HepG2 (cell line): ENCODE results near the gene ANAPC10. TPM values are rescaled to one million over a fixed set of nuclear protein-coding genes. Genes with fewer than 3 reads are reported as not detected.

Experiments
- ATAC-seq: fragments of 200-7000 bp; cut with Tn5 transposase; 3 replicates; pipeline ENCODE4 v1.9.1; 2020; ENCODE audit warnings: mild to moderate bottlenecking, moderate library complexity
- BruUV-seq: library from RNA; stranded (reverse); fragments of 400-500 nt; replicated peaks from 2 replicates; lab custom pipeline; 2021; lab: Mats Ljungman, UMichigan
- CTCF ChIA-PET: fragments of 300-600 bp; formaldehyde crosslinking; extraction: SDS; loops from one replicate; lab custom pipeline; 2021; ENCODE audit warnings: low total read pairs, inconsistent platforms, low intra/inter-chr PET ratio; lab: Yijun Ruan, JAX
- POLR2A ChIA-PET: fragments of 350-600 bp; sonication (Branson Sonifier 250); formaldehyde crosslinking; loops from one replicate; lab custom pipeline; 2020; ENCODE audit warnings: antibody characterized with exemption, inconsistent platforms; lab: Yijun Ruan, JAX
- DNase-seq: peaks from one replicate; pipeline ENCODE4 v3.0.0-alpha.2; 2015; ENCODE audit warnings: low spot score
- FAIRE-seq: peaks from 3 replicates; lab custom pipeline; 2011; peaks lifted over from hg19 to GRCh38; lab: Jason Lieb, UNC
- H2AFZ ChIP-seq: one replicate; pipeline ENCODE4 v1.6.1; 2011; ENCODE audit warnings: low read length, inconsistent platforms
- H3K27ac ChIP-seq: fragments of 300-600 bp; 3 replicates; pipeline ENCODE4 v1.8.0; 2011; ENCODE audit warnings: mixed run types, mild to moderate bottlenecking, mixed read lengths, low read length, inconsistent platforms; ENCODE audit not compliant: insufficient read depth; ENCODE audit errors: extremely low read length
- H3K27me3 ChIP-seq, 2 experiments: fragments of 200-600 bp in 1 of 2; 2 replicates in 1 of 2; 3 replicates in 1 of 2; pipeline versions ENCODE4 v1.6.0 to v1.8.0; 2011; ENCODE audit warnings: low read length in 2 of 2, mild to moderate bottlenecking in 2 of 2, moderate library complexity in 2 of 2, inconsistent platforms in 1 of 2; ENCODE audit not compliant: insufficient read depth in 2 of 2, control insufficient read depth in 1 of 2
- H3K36me3 ChIP-seq, 2 experiments: fragments of 200-600 bp in 1 of 2; replicated peaks in 1 of 2; 2 replicates in 1 of 2; 3 replicates in 1 of 2; pipeline versions ENCODE4 v1.5.1 to v1.8.0; 2011; ENCODE audit warnings: low read length in 2 of 2, inconsistent platforms in 1 of 2; ENCODE audit not compliant: insufficient read depth in 2 of 2, control insufficient read depth in 1 of 2
- H3K4me1 ChIP-seq: 2 replicates; pipeline ENCODE4 v1.5.1; 2012; ENCODE audit warnings: low read length, inconsistent platforms; ENCODE audit not compliant: insufficient read depth
- H3K4me2 ChIP-seq: 2 replicates; pipeline ENCODE4 v1.6.0; 2011; ENCODE audit warnings: low read depth, low read length, inconsistent platforms
- H3K4me3 ChIP-seq, 3 experiments: fragments of 200-600 bp in 1 of 3; sonication (generic), shearing (Covaris generic) in 1 of 3; replicated peaks in 1 of 3; 2 replicates each; pipeline ENCODE4 v1.5.1; 2011 to 2016; ENCODE audit warnings: low read length in 3 of 3, inconsistent platforms in 2 of 3, low read depth in 2 of 3, mild to moderate bottlenecking in 2 of 3, control low read depth in 1 of 3, mixed read lengths in 1 of 3; ENCODE audit not compliant: insufficient read depth in 1 of 3
- H3K79me2 ChIP-seq: one replicate; pipeline ENCODE4 v1.6.1; 2011; ENCODE audit warnings: low read length, inconsistent platforms; ENCODE audit not compliant: insufficient read depth
- H3K9ac ChIP-seq: 2 replicates; pipeline ENCODE4 v1.6.0; 2011; ENCODE audit warnings: mild to moderate bottlenecking, low read depth, low read length, inconsistent platforms; ENCODE audit not compliant: insufficient read depth
- H3K9me3 ChIP-seq: 2 replicates; pipeline ENCODE4 v1.5.1; 2012; ENCODE audit warnings: mild to moderate bottlenecking, low read length
- H4K20me1 ChIP-seq: 2 replicates; pipeline ENCODE4 v1.6.0; 2011; ENCODE audit warnings: inconsistent platforms, mild to moderate bottlenecking, low read length, moderate library complexity; ENCODE audit not compliant: insufficient read depth
- ATRX ChIP-seq: sonication (generic); formaldehyde crosslinking; IDR thresholded peaks from 2 replicates; pipeline ENCODE4 v1.4.0; 2020; ENCODE audit warnings: missing genetic modification reagents, borderline replicate concordance
- CC2D1A ChIP-seq: sonication (generic); formaldehyde crosslinking; IDR thresholded peaks from 2 replicates; pipeline ENCODE4 v1.8.1; 2023; ENCODE audit warnings: mild to moderate bottlenecking, missing genetic modification reagents
- ERF ChIP-seq: IDR thresholded peaks from 2 replicates; pipeline ENCODE4 v1.6.1; 2018; ENCODE audit warnings: missing biosample characterization, missing genetic modification reagents
- GPN1 ChIP-seq: sonication (generic); formaldehyde crosslinking; IDR thresholded peaks from 2 replicates; pipeline ENCODE4 v1.5.1; 2020; ENCODE audit warnings: missing genetic modification reagents, borderline replicate concordance
- HNRNPK ChIP-seq: fragments of 200-400 bp; formaldehyde crosslinking; IDR thresholded peaks from 2 replicates; pipeline ENCODE4 v1.6.1; 2018; ENCODE audit warnings: low read length, low read depth, moderate library complexity, mild to moderate bottlenecking; ENCODE audit not compliant: poor library complexity, severe bottlenecking
- IKZF4 ChIP-seq: sonication (generic); formaldehyde crosslinking; IDR thresholded peaks from 2 replicates; pipeline ENCODE4 v1.5.1; 2020; ENCODE audit warnings: borderline replicate concordance, mild to moderate bottlenecking, low read depth, missing genetic modification reagents; ENCODE audit errors: not compliant biosample characterization
- NCOR1 ChIP-seq: fragments of 200-600 bp; sonication (generic); IDR thresholded peaks from 2 replicates; pipeline ENCODE4 v1.7.0; 2017; ENCODE audit warnings: antibody characterized with exemption, low read length, borderline replicate concordance
- PHF5A ChIP-seq: IDR thresholded peaks from one replicate; pipeline ENCODE4 v1.6.1; 2018; ENCODE audit warnings: low read depth, missing genetic modification reagents; ENCODE audit not compliant: unreplicated experiment
- POGZ ChIP-seq: sonication (generic); formaldehyde crosslinking; IDR thresholded peaks from 2 replicates; pipeline ENCODE4 v1.4.0; 2020; ENCODE audit warnings: mild to moderate bottlenecking, missing genetic modification reagents
- SYNCRIP ChIP-seq: fragments of 200-400 bp; formaldehyde crosslinking; IDR thresholded peaks from 2 replicates; pipeline ENCODE4 v1.6.1; 2018; ENCODE audit warnings: mild to moderate bottlenecking, low read depth, low read length; ENCODE audit not compliant: insufficient read depth
- ZNF33B ChIP-seq: sonication (generic); formaldehyde crosslinking; IDR thresholded peaks from 2 replicates; pipeline ENCODE4 v1.5.1; 2020; ENCODE audit warnings: mild to moderate bottlenecking, missing genetic modification reagents
- ZNF782 ChIP-seq: sonication (generic); formaldehyde crosslinking; IDR thresholded peaks from 2 replicates; pipeline ENCODE4 v1.4.0; 2020; ENCODE audit warnings: missing genetic modification reagents, mild to moderate bottlenecking, borderline replicate concordance
- in situ Hi-C: cut with HindIII; loops from 2 replicates; pipeline ENCODE4 v1.10.0; 2017; ENCODE audit warnings: low pct_unique_long_range_greater_than_20kb; ENCODE audit not compliant: extremely low pct_ligation_motif_present
- intact Hi-C: fragments of 100-400 bp; cut with micrococcal nuclease; formaldehyde crosslinking; loops from one replicate; pipeline ENCODE4 v1.10.0; 2022; ENCODE audit not compliant: unreplicated experiment
- polyA plus RNA-seq, 8 experiments: library from polyadenylated mRNA; depleted of rRNA in 3 of 8; stranded (reverse) in 7 of 8; unstranded in 1 of 8; fragments of >200 nt; fragmentation: Illumina TruSeq in 4 of 8; extraction: Trizol in 4 of 8; gene quantifications; 2 replicates each; pipeline versions ENCODE4 v1.2.1 to v1.2.3, GENCODE V29; 2011 to 2016; ENCODE audit warnings: low read depth in 4 of 8, missing spikeins in 1 of 8, mixed read lengths in 1 of 8; ENCODE audit not compliant: insufficient read depth in 1 of 8
- total RNA-seq, 5 experiments: library from RNA; depleted of rRNA; stranded (reverse); fragments of >200 nt; fragmentation: Illumina TruSeq; extraction: Trizol; gene quantifications; 2 replicates each; pipeline ENCODE4 v1.2.3, GENCODE V29; 2016; ENCODE audit warnings: low read depth in 1 of 5
- TF ChIP-seq, protein P1 (sequence below): sonication (generic); formaldehyde crosslinking; conservative IDR thresholded peaks from 2 replicates; pipeline ENCODE4 v1.5.0; 2020; ENCODE audit warnings: missing genetic modification reagents
- TF ChIP-seq, protein P2 (sequence below): sonication (generic); formaldehyde crosslinking; IDR thresholded peaks from 2 replicates; pipeline ENCODE4 v1.8.0; 2022; ENCODE audit warnings: missing genetic modification reagents, mild to moderate bottlenecking, inconsistent platforms, borderline replicate concordance
- TF ChIP-seq, protein P3 (sequence below): fragments of 450-650 bp; IDR thresholded peaks from 2 replicates; pipeline ENCODE4 v1.6.1; 2017; ENCODE audit warnings: mild to moderate bottlenecking
- TF ChIP-seq, protein P4 (sequence below): sonication (generic); formaldehyde crosslinking; IDR thresholded peaks from 2 replicates; pipeline ENCODE4 v1.5.0; 2020; ENCODE audit warnings: missing genetic modification reagents, mild to moderate bottlenecking, borderline replicate concordance
- TF ChIP-seq, protein P5 (sequence below): fragments of 450-650 bp; IDR thresholded peaks from 2 replicates; pipeline ENCODE4 v1.6.1; 2017

ANAPC10 gene
- total and polyA plus RNA-seq, 2 of the 13 experiments (the other 11 are each of a cell fraction or from before 2014, with no cell fraction given): 21.9 to 32.7 TPM

DNA sequence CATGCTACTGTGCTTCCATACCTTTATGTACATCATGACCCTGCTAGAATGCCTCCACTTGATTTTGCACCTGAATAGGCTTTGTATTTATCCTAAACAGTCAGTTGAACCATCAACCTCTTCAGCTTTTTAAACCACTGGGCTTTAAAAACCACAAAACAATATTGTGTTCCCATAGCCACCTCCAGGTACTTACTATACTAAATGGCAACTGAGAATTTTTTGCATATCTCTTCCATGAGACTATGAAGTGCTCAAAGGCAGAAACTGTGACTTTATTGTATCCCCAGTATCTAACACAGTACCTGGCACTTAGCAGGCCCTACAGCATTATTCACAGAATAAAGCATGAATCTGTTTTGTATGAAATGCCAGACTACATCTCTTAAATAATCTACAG lies 39.7 kb downstream of the ANAPC10 start:
- ChIA-PET CTCF (no interaction called here), POLR2A (no interaction called here)
- H3K4me3 ChIP-seq: no peak overlapping the region
- no TSS peak for BruUV-seq
- DNase-seq: no peak
- no peaks in the 10 kb centered on the region for H3K36me3 ChIP-seq
- no peak overlapping the region for H3K9ac ChIP-seq
- peaks cover 3% of the 10 kb centered on the region for H3K79me2 ChIP-seq
- no peak overlapping the region for H3K4me2 ChIP-seq
- H3K27me3 ChIP-seq: no peaks in the 10 kb centered on the region
- intact Hi-C loops (no loop called here), in situ Hi-C loops (no loop called here)
- H2AFZ ChIP-seq: no peak overlapping the region
- no peak for FAIRE-seq
- H3K27ac ChIP-seq: no peak overlapping the region
- ATAC-seq: no peak
- no peaks in the 10 kb centered on the region for H3K9me3 ChIP-seq
- H3K4me1 ChIP-seq: no peaks in the 10 kb centered on the region
- no peaks in the 10 kb centered on the region for H4K20me1 ChIP-seq
- TF ChIP-seq POGZ: no peak
- no peak for TF ChIP-seq SYNCRIP
- no peak for TF ChIP-seq GPN1 (CRISPR knock-in tag)
- TF ChIP-seq, protein P1, sequence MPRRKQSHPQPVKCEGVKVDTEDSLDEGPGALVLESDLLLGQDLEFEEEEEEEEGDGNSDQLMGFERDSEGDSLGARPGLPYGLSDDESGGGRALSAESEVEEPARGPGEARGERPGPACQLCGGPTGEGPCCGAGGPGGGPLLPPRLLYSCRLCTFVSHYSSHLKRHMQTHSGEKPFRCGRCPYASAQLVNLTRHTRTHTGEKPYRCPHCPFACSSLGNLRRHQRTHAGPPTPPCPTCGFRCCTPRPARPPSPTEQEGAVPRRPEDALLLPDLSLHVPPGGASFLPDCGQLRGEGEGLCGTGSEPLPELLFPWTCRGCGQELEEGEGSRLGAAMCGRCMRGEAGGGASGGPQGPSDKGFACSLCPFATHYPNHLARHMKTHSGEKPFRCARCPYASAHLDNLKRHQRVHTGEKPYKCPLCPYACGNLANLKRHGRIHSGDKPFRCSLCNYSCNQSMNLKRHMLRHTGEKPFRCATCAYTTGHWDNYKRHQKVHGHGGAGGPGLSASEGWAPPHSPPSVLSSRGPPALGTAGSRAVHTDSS (CRISPR knock-in tag): no peak
- TF ChIP-seq NCOR1: no peak
- no peak for TF ChIP-seq CC2D1A (CRISPR knock-in tag)
- TF ChIP-seq ZNF33B (CRISPR knock-in tag): no peak
- TF ChIP-seq, protein P2, sequence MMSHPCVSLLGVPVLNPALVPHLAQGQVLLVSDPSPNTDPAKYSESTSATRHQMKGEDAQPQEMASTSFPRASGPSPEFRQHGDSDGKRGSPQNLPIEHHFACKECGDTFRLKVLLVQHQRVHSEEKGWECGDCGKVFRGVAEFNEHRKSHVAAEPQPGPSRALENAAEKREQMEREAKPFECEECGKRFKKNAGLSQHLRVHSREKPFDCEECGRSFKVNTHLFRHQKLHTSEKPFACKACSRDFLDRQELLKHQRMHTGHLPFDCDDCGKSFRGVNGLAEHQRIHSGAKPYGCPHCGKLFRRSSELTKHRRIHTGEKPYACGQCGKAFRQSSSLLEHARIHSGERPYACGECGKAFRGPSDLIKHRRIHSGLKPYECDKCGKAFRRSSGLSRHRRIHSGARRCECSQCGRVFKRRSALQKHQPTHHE (CRISPR knock-in tag): no peak
- no peak for TF ChIP-seq PHF5A
- TF ChIP-seq, protein P3, sequence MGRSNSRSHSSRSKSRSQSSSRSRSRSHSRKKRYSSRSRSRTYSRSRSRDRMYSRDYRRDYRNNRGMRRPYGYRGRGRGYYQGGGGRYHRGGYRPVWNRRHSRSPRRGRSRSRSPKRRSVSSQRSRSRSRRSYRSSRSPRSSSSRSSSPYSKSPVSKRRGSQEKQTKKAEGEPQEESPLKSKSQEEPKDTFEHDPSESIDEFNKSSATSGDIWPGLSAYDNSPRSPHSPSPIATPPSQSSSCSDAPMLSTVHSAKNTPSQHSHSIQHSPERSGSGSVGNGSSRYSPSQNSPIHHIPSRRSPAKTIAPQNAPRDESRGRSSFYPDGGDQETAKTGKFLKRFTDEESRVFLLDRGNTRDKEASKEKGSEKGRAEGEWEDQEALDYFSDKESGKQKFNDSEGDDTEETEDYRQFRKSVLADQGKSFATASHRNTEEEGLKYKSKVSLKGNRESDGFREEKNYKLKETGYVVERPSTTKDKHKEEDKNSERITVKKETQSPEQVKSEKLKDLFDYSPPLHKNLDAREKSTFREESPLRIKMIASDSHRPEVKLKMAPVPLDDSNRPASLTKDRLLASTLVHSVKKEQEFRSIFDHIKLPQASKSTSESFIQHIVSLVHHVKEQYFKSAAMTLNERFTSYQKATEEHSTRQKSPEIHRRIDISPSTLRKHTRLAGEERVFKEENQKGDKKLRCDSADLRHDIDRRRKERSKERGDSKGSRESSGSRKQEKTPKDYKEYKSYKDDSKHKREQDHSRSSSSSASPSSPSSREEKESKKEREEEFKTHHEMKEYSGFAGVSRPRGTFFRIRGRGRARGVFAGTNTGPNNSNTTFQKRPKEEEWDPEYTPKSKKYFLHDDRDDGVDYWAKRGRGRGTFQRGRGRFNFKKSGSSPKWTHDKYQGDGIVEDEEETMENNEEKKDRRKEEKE: no peak
- TF ChIP-seq ERF (CRISPR knock-in tag): no peak
- TF ChIP-seq HNRNPK: no peak
- no peak for TF ChIP-seq IKZF4 (CRISPR knock-in tag)
- no peak for TF ChIP-seq ZNF782 (CRISPR knock-in tag)
- TF ChIP-seq ATRX (CRISPR knock-in tag): no peak
- TF ChIP-seq, protein P4, sequence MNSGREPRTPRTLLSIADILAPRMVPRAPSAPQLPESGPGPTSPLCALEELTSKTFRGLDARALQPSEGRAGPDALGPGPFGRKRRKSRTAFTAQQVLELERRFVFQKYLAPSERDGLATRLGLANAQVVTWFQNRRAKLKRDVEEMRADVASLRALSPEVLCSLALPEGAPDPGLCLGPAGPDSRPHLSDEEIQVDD (CRISPR knock-in tag): no peak
- TF ChIP-seq, protein P5, sequence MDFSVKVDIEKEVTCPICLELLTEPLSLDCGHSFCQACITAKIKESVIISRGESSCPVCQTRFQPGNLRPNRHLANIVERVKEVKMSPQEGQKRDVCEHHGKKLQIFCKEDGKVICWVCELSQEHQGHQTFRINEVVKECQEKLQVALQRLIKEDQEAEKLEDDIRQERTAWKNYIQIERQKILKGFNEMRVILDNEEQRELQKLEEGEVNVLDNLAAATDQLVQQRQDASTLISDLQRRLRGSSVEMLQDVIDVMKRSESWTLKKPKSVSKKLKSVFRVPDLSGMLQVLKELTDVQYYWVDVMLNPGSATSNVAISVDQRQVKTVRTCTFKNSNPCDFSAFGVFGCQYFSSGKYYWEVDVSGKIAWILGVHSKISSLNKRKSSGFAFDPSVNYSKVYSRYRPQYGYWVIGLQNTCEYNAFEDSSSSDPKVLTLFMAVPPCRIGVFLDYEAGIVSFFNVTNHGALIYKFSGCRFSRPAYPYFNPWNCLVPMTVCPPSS: no peak
